ACC112 (cell line): ENCODE measurements around the gene STK32B.
A peak's percentile ranks its signal among the peaks of the same experiment; 100 is the strongest.

Experiments used
- H2AFZ ChIP-seq: fragments of 200-600 bp; sonication (generic); one replicate; pipeline ENCODE4 v1.6.0; 2017; ENCODE audit warnings: antibody characterized with exemption, low read length; ENCODE audit not compliant: unreplicated experiment
- H3K27ac ChIP-seq: fragments of 200-600 bp; sonication (generic); 2 replicates; pipeline ENCODE4 v1.5.1; 2014; ENCODE audit warnings: low read depth, mild to moderate bottlenecking, antibody characterized with exemption, low read length, moderate library complexity
- H3K27me3 ChIP-seq: fragments of 200-600 bp; sonication (generic); 2 replicates; pipeline ENCODE4 v1.6.1; 2014; ENCODE audit warnings: mild to moderate bottlenecking, antibody characterized with exemption, low read length, moderate library complexity, mixed read lengths; ENCODE audit not compliant: insufficient read depth
- H3K36me3 ChIP-seq: fragments of 200-600 bp; sonication (generic); 2 replicates; pipeline ENCODE4 v1.6.1; 2016; ENCODE audit warnings: mild to moderate bottlenecking, antibody characterized with exemption, low read length, moderate library complexity, mixed read lengths; ENCODE audit not compliant: insufficient read depth
- H3K4me1 ChIP-seq: fragments of 200-600 bp; sonication (generic); one replicate; pipeline ENCODE4 v1.6.1; 2016; ENCODE audit warnings: low read length, mixed read lengths; ENCODE audit not compliant: insufficient read depth, unreplicated experiment, control insufficient read depth
- H3K4me3 ChIP-seq: fragments of 200-600 bp; sonication (generic); 2 replicates; pipeline ENCODE4 v1.5.1; 2014; ENCODE audit warnings: mild to moderate bottlenecking, low read depth, low read length
- H3K79me2 ChIP-seq: fragments of 200-600 bp; sonication (generic); one replicate; pipeline ENCODE4 v1.6.0; 2016; ENCODE audit warnings: low read length; ENCODE audit not compliant: control insufficient read depth, unreplicated experiment, insufficient read depth

STK32B gene

DNA sequence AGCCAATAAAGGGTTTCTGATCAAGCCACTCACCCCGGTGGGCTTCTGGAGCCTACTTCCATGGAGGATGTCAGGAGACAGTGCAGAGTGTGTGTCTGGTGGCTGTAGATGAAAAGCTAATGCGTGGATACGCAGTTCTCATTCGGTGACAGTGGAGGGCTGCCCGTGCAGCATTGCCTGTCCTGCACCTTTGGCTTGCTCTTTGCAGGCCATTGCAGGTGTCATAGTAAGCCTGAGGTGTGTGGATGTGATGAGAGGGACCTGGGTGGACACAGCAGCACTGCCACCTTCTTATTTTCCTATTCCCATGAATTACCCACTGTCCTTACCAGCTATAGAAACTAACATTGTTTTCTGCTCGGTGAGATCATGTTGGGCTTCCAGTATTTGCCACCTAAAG lies 101.2 kb downstream of the STK32B start:
- Histone ChIP-seq H3K36me3 (no peaks in the 10 kb centered on the region), H3K27me3 (no peaks in the 10 kb centered on the region; the same call in 1 of the 2 replicates), H3K27ac (no peak overlapping the region), H3K4me1 (no peaks in the 10 kb centered on the region), H2AFZ (no peak overlapping the region), H3K4me3 (no peak overlapping the region), H3K79me2 (no peaks in the 10 kb centered on the region)

- H3K27me3 ChIP-seq: no peaks in the 10 kb centered on the region
- H3K27ac ChIP-seq: no peak overlapping the region
- no peak overlapping the region for H3K4me3 ChIP-seq
- H3K4me1 ChIP-seq: no peaks in the 10 kb centered on the region
- no peaks in the 10 kb centered on the region for H3K79me2 ChIP-seq
- H3K36me3 ChIP-seq: no peaks in the 10 kb centered on the region
- H2AFZ ChIP-seq: no peak overlapping the region
Measured at GRCh38 chr4:5156682-5157081, 105.4 kb downstream of the STK32B start.

- no peak overlapping the region for H3K27ac ChIP-seq
- no peak overlapping the region for H2AFZ ChIP-seq
- no peaks in the 10 kb centered on the region for H3K27me3 ChIP-seq
- no peak overlapping the region for H3K4me3 ChIP-seq
- H3K79me2 ChIP-seq: no peaks in the 10 kb centered on the region
- H3K4me1 ChIP-seq: no peaks in the 10 kb centered on the region
- no peaks in the 10 kb centered on the region for H3K36me3 ChIP-seq
Measured at GRCh38 chr4:5157791-5158770, 106.8 kb downstream of the STK32B start.

GRCh38 chr4:5158825-5159224 lies 107.5 kb downstream of the STK32B start:
- Histone ChIP-seq H3K4me1 (no peaks in the 10 kb centered on the region), H2AFZ (no peak overlapping the region), H3K79me2 (no peaks in the 10 kb centered on the region), H3K27me3 (no peaks in the 10 kb centered on the region), H3K36me3 (no peaks in the 10 kb centered on the region), H3K4me3 (no peak overlapping the region), H3K27ac (no peak overlapping the region)

DNA sequence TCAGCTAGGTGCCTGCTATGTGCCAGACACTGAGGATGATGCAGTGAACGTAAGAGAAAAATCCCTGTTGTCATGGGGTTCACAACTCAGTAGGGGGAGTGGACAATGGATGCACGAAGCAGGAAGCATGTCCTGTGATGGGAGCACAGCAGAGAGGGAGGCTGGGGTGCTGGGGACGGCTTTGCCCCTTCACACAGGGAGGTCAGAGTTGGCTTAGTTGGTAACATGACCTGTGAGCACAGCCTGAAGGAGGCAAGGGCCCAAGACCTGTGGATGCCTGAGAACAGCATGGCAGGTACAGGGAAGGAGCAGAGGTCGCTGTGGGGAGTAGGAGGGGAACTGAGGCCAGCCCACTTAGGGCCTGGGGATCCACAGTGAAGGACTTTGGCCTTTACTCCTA lies 109.4 kb downstream of the STK32B start:
- Histone ChIP-seq H3K27me3 (no peaks in the 10 kb centered on the region), H3K27ac (no peak overlapping the region), H3K79me2 (no peaks in the 10 kb centered on the region), H3K36me3 (no peaks in the 10 kb centered on the region), H2AFZ (no peak overlapping the region), H3K4me1 (peaks cover 5% of the 10 kb centered on the region), H3K4me3 (no peak overlapping the region)

DNA sequence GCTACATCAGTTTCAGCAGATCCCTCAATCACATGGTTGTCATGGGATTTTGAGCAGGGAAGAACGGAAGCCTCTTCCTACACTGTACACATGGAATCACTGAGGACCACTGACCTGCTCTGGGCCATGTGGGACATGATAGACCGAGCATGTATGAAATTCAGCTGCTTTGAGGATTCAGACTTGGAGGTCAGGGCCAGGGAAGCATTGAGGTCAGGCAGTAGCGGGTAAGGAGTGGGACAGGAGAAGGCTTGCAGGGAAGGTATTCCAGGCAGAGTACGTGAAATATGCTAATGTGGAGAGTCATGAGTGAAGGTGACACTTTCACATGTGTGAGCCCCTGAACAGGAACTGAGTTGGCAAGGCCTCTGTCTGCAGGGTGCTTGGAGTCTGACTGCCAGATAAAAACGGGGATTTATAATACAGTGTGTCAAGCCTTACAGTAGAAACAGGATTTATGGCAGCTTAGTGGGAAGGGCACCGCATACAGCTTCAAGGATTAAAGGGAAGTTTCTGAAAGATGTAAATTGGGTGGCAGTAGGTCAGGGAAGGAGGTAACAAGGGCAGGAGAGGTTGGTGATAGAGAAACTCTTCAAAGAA lies 111.7 kb downstream of the STK32B start:
- Histone ChIP-seq H3K36me3 (no peaks in the 10 kb centered on the region), H2AFZ (no peak overlapping the region), H3K4me1 (peaks cover 12% of the 10 kb centered on the region), H3K79me2 (no peaks in the 10 kb centered on the region), H3K27me3 (no peaks in the 10 kb centered on the region), H3K27ac (no peak overlapping the region), H3K4me3 (no peak overlapping the region)

DNA sequence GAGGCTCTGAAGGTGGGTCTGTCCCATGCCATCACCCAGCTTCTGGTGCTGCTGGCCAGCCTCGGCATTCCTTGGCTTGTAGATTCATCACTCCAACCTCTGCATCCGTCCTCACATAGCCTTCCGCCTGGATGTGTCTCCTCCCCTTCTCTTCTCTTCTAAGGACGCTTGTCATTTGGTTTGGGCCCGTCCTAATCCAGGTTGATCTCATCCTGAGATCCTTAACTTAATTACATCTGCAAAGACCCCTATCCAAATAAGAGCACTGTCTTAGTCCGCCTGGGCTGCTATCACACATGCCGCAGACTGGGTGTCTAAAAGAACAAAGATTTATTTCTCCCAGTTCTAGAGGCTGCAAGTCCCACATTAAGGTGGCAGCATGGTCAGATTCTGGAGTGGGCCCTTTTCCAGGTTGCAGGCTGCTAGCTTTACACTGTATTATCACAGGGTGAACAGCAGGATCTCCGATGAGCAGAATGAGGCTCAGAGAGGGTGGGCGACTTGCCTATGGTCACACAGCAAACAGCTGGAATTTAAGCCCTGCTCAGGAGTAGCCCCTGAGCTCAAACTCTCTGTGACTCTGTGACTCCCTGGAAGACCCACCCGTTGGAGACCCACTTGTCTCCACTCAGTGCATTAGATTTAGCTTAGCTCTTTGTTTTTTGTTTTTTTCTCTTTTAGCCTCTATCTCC lies 113.1 kb downstream of the STK32B start:
- Histone ChIP-seq H2AFZ (no peak overlapping the region), H3K79me2 (no peaks in the 10 kb centered on the region), H3K4me3 (no peak overlapping the region), H3K27me3 (no peaks in the 10 kb centered on the region), H3K4me1 (peaks cover 12% of the 10 kb centered on the region), H3K36me3 (no peaks in the 10 kb centered on the region), H3K27ac (no peak overlapping the region)

GRCh38 chr4:5165420-5166369 lies 114.4 kb downstream of the STK32B start:
- Histone ChIP-seq H3K4me1 (peaks cover 12% of the 10 kb centered on the region), H3K27ac (no peak overlapping the region), H3K36me3 (no peaks in the 10 kb centered on the region), H2AFZ (peak overlapping the region; percentile 7), H3K27me3 (no peaks in the 10 kb centered on the region), H3K4me3 (no peak overlapping the region), H3K79me2 (no peaks in the 10 kb centered on the region)

DNA sequence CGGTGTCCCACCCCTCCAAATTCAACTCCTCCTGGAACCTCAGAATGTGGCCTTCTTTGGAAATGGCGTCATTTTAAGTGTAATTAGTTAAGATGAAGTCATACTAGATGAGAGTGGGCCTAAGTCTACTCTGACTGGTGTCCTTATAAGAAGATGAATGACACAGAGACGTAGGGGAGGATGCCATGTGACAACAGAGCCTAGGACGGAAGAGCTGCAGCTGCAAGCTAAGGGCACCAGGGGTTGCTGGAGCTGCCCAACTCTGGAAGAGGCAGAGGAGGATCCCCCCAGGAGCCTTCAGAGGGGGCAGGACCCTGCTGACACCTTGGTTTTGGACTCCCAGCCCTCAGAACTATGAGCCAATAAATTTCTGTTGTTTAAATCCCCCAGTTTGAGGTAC lies 115.1 kb downstream of the STK32B start:
- H3K27ac ChIP-seq: no peak overlapping the region
- no peak overlapping the region for H3K4me3 ChIP-seq
- H3K36me3 ChIP-seq: no peaks in the 10 kb centered on the region
- H3K27me3 ChIP-seq: no peaks in the 10 kb centered on the region
- peaks cover 12% of the 10 kb centered on the region for H3K4me1 ChIP-seq
- no peaks in the 10 kb centered on the region for H3K79me2 ChIP-seq
- H2AFZ ChIP-seq: peak overlapping the region; percentile 7

GRCh38 chr4:5168891-5169290 lies 117.6 kb downstream of the STK32B start:
- no peaks in the 10 kb centered on the region for H3K27me3 ChIP-seq
- H3K4me1 ChIP-seq: peaks cover 12% of the 10 kb centered on the region
- H3K79me2 ChIP-seq: no peaks in the 10 kb centered on the region
- no peak overlapping the region for H2AFZ ChIP-seq
- no peaks in the 10 kb centered on the region for H3K36me3 ChIP-seq
- no peak overlapping the region for H3K27ac ChIP-seq
- no peak overlapping the region for H3K4me3 ChIP-seq
